Subcutaneous adipose tissue (tissue), 4 donors: ENCODE data around the gene SETD5. TPM values are rescaled to one million over a fixed set of nuclear protein-coding genes. Genes with fewer than 3 reads are reported as not detected.

ENCODE experiments used
- CTCF ChIP-seq: fragments of 450-650 bp; IDR thresholded peaks from one replicate; pipeline ENCODE4 v1.5.1; 2016; ENCODE audit warnings: low read depth, mild to moderate bottlenecking, control low read depth, antibody characterized with exemption, moderate library complexity
- total RNA-seq, 4 donors: library from RNA; depleted of rRNA; stranded (reverse); fragments of >200 nt; gene quantifications; one replicate each; pipeline ENCODE4 v1.1.0, GENCODE V29; 2016

SETD5 gene
- total RNA-seq, 4 donors from 2014 or later, result 73.5 to 211 (median 91.7) TPM

GRCh38 chr3:9384141-9384828, 13.1 kb upstream of the SETD5 start:
- no peak for TF ChIP-seq CTCF

- no peak for TF ChIP-seq CTCF
Measured at GRCh38 chr3:9385187-9386077, 12.0 kb upstream of the SETD5 start.

GRCh38 chr3:9386078-9386459, 11.3 kb upstream of the SETD5 start:
- TF ChIP-seq CTCF, result no peak

GRCh38 chr3:9386501-9387321, 10.7 kb upstream of the SETD5 start:
- no peak for TF ChIP-seq CTCF

DNA sequence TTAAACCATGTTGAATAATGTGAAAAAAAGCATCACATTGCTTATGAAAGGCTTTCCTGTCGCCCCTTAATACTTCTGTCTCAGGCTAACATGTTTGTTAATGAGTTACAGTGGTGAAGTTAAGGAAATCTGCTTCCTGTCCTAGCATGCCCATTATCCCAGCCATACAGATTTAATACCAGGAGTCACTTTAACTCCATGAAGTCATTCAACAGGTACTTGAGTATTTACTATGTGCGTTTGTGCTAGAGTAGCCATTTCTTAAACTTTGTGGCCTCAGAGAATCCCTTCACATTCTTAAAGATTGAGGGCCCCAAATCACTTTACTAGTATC, 10.1 kb upstream of the SETD5 start:
- TF ChIP-seq CTCF, result no peak

GRCh38 chr3:9388142-9388541, 9.3 kb upstream of the SETD5 start:
- TF ChIP-seq CTCF, result no peak
